Measurements from ENCODE around the gene NUP50.

The NUP50 gene

GRCh38 chr22:45233827-45234226, 70.1 kb downstream of the NUP50 start:
- no peak overlapping the region for H3K27ac ChIP-seq (ENCODE audit: poor library complexity, severe bottlenecking)
- DNase-seq (ENCODE audit: low spot score), result no peak
- TF ChIP-seq CTCF (IDR thresholded peaks at IDR 0.05; ENCODE audit: poor library complexity, severe bottlenecking), result no peak
- H3K9me3 ChIP-seq (ENCODE audit: severe bottlenecking), result no peaks in the 10 kb centered on the region
- ATAC-seq (ENCODE audit: low read depth), result no peak
- no peak overlapping the region for H3K4me3 ChIP-seq (ENCODE audit: severe bottlenecking)
- H3K27me3 ChIP-seq (ENCODE audit: insufficient read depth, poor library complexity, severe bottlenecking), result no peaks in the 10 kb centered on the region
- peaks cover 18% of the 10 kb centered on the region for H3K4me1 ChIP-seq (ENCODE audit: insufficient read depth, poor library complexity, severe bottlenecking)
- H3K36me3 ChIP-seq (ENCODE audit: low read depth), result peaks cover 22% of the 10 kb centered on the region

- Histone ChIP-seq H3K27me3 (ENCODE audit: insufficient read depth, poor library complexity, severe bottlenecking) (no peaks in the 10 kb centered on the region), H3K27ac (ENCODE audit: poor library complexity, severe bottlenecking) (no peak overlapping the region), H3K4me1 (ENCODE audit: insufficient read depth, poor library complexity, severe bottlenecking) (peaks cover 22% of the 10 kb centered on the region), H3K4me3 (ENCODE audit: severe bottlenecking) (no peak overlapping the region), H3K9me3 (ENCODE audit: severe bottlenecking) (no peaks in the 10 kb centered on the region), H3K36me3 (ENCODE audit: low read depth) (peaks cover 25% of the 10 kb centered on the region)
- DNase-seq (ENCODE audit: low spot score) (no peak), ATAC-seq (ENCODE audit: low read depth) (no peak)
- no peak for TF ChIP-seq CTCF (IDR thresholded peaks at IDR 0.05; ENCODE audit: poor library complexity, severe bottlenecking)
Measured at GRCh38 chr22:45235101-45235777, 71.5 kb downstream of the NUP50 start.

GRCh38 chr22:45235851-45236342, 72.2 kb downstream of the NUP50 start:
- H3K4me1 ChIP-seq (ENCODE audit: insufficient read depth, poor library complexity, severe bottlenecking), result peaks cover 16% of the 10 kb centered on the region
- no peak for TF ChIP-seq CTCF (IDR thresholded peaks at IDR 0.05; ENCODE audit: poor library complexity, severe bottlenecking)
- ATAC-seq (ENCODE audit: low read depth), result no peak
- H3K27ac ChIP-seq (ENCODE audit: poor library complexity, severe bottlenecking), result no peak overlapping the region
- H3K4me3 ChIP-seq (ENCODE audit: severe bottlenecking), result no peak overlapping the region
- no peak for DNase-seq (ENCODE audit: low spot score)
- H3K9me3 ChIP-seq (ENCODE audit: severe bottlenecking), result no peaks in the 10 kb centered on the region
- no peaks in the 10 kb centered on the region for H3K27me3 ChIP-seq (ENCODE audit: insufficient read depth, poor library complexity, severe bottlenecking)
- H3K36me3 ChIP-seq (ENCODE audit: low read depth), result peaks cover 25% of the 10 kb centered on the region

GRCh38 chr22:45237065-45237990, 73.6 kb downstream of the NUP50 start:
- ATAC-seq (ENCODE audit: low read depth) (no peak), DNase-seq (ENCODE audit: low spot score) (no peak)
- H3K4me3 ChIP-seq (ENCODE audit: severe bottlenecking), result no peak overlapping the region
- no peak for TF ChIP-seq CTCF (IDR thresholded peaks at IDR 0.05; ENCODE audit: poor library complexity, severe bottlenecking)
- H3K36me3 ChIP-seq (ENCODE audit: low read depth), result peaks cover 25% of the 10 kb centered on the region
- no peaks in the 10 kb centered on the region for H3K27me3 ChIP-seq (ENCODE audit: insufficient read depth, poor library complexity, severe bottlenecking)
- H3K27ac ChIP-seq (ENCODE audit: poor library complexity, severe bottlenecking), result no peak overlapping the region
- no peaks in the 10 kb centered on the region for H3K9me3 ChIP-seq (ENCODE audit: severe bottlenecking)
- peaks cover 6% of the 10 kb centered on the region for H3K4me1 ChIP-seq (ENCODE audit: insufficient read depth, poor library complexity, severe bottlenecking)
